ENCODE data around the gene KIAA1217.

DNA sequence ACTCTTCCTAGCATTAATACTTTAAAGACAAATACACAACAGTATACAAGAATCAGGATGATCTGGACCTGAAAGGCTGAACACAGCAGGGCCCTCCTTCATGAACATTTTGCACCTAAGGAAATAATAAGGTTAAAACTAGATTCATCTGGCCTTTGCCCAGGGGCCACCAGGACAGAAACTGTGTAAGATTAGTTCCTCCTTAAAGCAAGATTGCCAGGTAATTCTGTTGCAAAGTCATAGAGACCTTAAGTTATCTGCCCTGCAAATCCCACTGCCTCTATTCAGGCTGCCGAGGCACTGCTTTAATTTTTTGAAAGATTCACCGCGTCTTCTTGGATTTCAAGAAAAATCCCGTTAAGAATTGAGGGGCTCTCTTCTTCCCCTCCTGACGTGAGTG, 1.6 kb upstream of the KIAA1217 start:
- TF ChIP-seq, protein P1, sequence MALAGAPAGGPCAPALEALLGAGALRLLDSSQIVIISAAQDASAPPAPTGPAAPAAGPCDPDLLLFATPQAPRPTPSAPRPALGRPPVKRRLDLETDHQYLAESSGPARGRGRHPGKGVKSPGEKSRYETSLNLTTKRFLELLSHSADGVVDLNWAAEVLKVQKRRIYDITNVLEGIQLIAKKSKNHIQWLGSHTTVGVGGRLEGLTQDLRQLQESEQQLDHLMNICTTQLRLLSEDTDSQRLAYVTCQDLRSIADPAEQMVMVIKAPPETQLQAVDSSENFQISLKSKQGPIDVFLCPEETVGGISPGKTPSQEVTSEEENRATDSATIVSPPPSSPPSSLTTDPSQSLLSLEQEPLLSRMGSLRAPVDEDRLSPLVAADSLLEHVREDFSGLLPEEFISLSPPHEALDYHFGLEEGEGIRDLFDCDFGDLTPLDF (CRISPR knock-in tag; IDR thresholded peaks at IDR 0.05) = no peak
- TF ChIP-seq ZNF232 (CRISPR knock-in tag; IDR thresholded peaks at IDR 0.05) (no peak), ZKSCAN8 (CRISPR knock-in tag; IDR thresholded peaks at IDR 0.05) (no peak), KAT8 (IDR thresholded peaks at IDR 0.05; ENCODE audit: low read depth) (no peak), YBX1 (IDR thresholded peaks at IDR 0.05) (no peak), NR2C2 (CRISPR knock-in tag; IDR thresholded peaks at IDR 0.05) (no peak), NR2C2 (tag; IDR thresholded peaks at IDR 0.05) (no peak), ATF7 (IDR thresholded peaks at IDR 0.05) (no peak), SMARCE1 (IDR thresholded peaks at IDR 0.05) (no peak), ZNF263 (CRISPR knock-in tag; IDR thresholded peaks at IDR 0.05; ENCODE audit: borderline replicate concordance) (no peak), CBX5 (IDR thresholded peaks at IDR 0.05; ENCODE audit: borderline replicate concordance, low read depth) (no peak)
- TF ChIP-seq, protein P2, sequence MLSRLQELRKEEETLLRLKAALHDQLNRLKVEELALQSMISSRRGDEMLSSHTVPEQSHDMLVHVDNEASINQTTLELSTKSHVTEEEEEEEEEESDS (CRISPR knock-in tag; IDR thresholded peaks at IDR 0.05) = no peak
- TF ChIP-seq, protein P3, sequence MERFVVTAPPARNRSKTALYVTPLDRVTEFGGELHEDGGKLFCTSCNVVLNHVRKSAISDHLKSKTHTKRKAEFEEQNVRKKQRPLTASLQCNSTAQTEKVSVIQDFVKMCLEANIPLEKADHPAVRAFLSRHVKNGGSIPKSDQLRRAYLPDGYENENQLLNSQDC (CRISPR knock-in tag; IDR thresholded peaks at IDR 0.05) = no peak
- TF ChIP-seq, protein P4, sequence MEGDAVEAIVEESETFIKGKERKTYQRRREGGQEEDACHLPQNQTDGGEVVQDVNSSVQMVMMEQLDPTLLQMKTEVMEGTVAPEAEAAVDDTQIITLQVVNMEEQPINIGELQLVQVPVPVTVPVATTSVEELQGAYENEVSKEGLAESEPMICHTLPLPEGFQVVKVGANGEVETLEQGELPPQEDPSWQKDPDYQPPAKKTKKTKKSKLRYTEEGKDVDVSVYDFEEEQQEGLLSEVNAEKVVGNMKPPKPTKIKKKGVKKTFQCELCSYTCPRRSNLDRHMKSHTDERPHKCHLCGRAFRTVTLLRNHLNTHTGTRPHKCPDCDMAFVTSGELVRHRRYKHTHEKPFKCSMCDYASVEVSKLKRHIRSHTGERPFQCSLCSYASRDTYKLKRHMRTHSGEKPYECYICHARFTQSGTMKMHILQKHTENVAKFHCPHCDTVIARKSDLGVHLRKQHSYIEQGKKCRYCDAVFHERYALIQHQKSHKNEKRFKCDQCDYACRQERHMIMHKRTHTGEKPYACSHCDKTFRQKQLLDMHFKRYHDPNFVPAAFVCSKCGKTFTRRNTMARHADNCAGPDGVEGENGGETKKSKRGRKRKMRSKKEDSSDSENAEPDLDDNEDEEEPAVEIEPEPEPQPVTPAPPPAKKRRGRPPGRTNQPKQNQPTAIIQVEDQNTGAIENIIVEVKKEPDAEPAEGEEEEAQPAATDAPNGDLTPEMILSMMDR (IDR thresholded peaks at IDR 0.05 in 2 of 3, conservative IDR thresholded peaks at IDR 0.05 in 1 of 3; ENCODE audit: insufficient read depth in 2 of 3, low read depth in 1 of 3, low read length in 3 of 3) = no peak
- TF ChIP-seq, protein P5, sequence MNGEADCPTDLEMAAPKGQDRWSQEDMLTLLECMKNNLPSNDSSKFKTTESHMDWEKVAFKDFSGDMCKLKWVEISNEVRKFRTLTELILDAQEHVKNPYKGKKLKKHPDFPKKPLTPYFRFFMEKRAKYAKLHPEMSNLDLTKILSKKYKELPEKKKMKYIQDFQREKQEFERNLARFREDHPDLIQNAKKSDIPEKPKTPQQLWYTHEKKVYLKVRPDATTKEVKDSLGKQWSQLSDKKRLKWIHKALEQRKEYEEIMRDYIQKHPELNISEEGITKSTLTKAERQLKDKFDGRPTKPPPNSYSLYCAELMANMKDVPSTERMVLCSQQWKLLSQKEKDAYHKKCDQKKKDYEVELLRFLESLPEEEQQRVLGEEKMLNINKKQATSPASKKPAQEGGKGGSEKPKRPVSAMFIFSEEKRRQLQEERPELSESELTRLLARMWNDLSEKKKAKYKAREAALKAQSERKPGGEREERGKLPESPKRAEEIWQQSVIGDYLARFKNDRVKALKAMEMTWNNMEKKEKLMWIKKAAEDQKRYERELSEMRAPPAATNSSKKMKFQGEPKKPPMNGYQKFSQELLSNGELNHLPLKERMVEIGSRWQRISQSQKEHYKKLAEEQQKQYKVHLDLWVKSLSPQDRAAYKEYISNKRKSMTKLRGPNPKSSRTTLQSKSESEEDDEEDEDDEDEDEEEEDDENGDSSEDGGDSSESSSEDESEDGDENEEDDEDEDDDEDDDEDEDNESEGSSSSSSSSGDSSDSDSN (IDR thresholded peaks at IDR 0.05; ENCODE audit: borderline replicate concordance in 1 of 2, low read depth in 2 of 2, low read length in 2 of 2) = no peak
